Measurements from ENCODE around the gene IFT57. TPM values are rescaled to one million over a fixed set of nuclear protein-coding genes. Genes with fewer than 3 reads are reported as not detected.

Gene IFT57, protein sequence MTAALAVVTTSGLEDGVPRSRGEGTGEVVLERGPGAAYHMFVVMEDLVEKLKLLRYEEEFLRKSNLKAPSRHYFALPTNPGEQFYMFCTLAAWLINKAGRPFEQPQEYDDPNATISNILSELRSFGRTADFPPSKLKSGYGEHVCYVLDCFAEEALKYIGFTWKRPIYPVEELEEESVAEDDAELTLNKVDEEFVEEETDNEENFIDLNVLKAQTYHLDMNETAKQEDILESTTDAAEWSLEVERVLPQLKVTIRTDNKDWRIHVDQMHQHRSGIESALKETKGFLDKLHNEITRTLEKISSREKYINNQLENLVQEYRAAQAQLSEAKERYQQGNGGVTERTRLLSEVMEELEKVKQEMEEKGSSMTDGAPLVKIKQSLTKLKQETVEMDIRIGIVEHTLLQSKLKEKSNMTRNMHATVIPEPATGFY
- total RNA-seq: 16.2 and 26.1 TPM in 2 replicates

GRCh38 chr3:108221911-108222852, at the start of gene IFT57:
Gene IFT57 (minus strand): TSS chr3:108222424. CDS start chr3:108222322, 102 bp downstream.

Other genes with a start within 250 kb of the IFT57 start
- gene CD47, start 131.4 kb downstream of the IFT57 start, total RNA-seq: 23.5 and 101 TPM in 2 replicates
- gene HHLA2, start 74.1 kb upstream of the IFT57 start, total RNA-seq: not detected in 2 replicates